ENCODE data around the gene FTO.

GRCh38 chr16:54066451-54067105, 362.6 kb downstream of the FTO start:
- TF ChIP-seq CTCF (IDR thresholded peaks at IDR 0.05) (no peak), EZH2phosphoT487 (IDR thresholded peaks at IDR 0.05) (no peak)
